Smooth muscle cell (in vitro differentiated cells): ENCODE measurements around the gene COL3A1. TPM values are rescaled to one million over a fixed set of nuclear protein-coding genes. Genes with fewer than 3 reads are reported as not detected.

Experiments
- DNase-seq: peaks from one replicate; lab custom pipeline; 2025; ENCODE audit not compliant: unreplicated experiment; lab: John Stamatoyannopoulos, UW
- H2AFZ ChIP-seq: fragments of 200-600 bp; sonication (generic); 2 replicates; pipeline ENCODE4 v1.6.0; 2016; ENCODE audit warnings: antibody characterized with exemption, low read depth, mild to moderate bottlenecking
- H3F3A ChIP-seq: fragments of 200-600 bp; sonication (generic); 2 replicates; pipeline ENCODE4 v1.6.0; 2017; ENCODE audit warnings: antibody characterized with exemption, low read depth
- H3K27ac ChIP-seq: fragments of 200-600 bp; sonication (generic); 2 replicates; pipeline ENCODE4 v1.5.1; 2016; ENCODE audit warnings: low read depth, mild to moderate bottlenecking
- H3K27me3 ChIP-seq: fragments of 200-600 bp; sonication (generic); 2 replicates; pipeline ENCODE4 v1.6.1; 2016; ENCODE audit warnings: low read depth, mild to moderate bottlenecking
- H3K36me3 ChIP-seq: fragments of 200-600 bp; sonication (generic); 2 replicates; pipeline ENCODE4 v1.5.1; 2016; ENCODE audit warnings: low read depth
- H3K4me1 ChIP-seq: fragments of 200-600 bp; sonication (generic); 2 replicates; pipeline ENCODE4 v1.5.1; 2016; ENCODE audit warnings: low read depth
- H3K4me2 ChIP-seq: fragments of 200-600 bp; sonication (generic); 2 replicates; pipeline ENCODE4 v1.6.0; 2016; ENCODE audit warnings: mild to moderate bottlenecking
- H3K4me3 ChIP-seq: fragments of 200-600 bp; sonication (generic); 2 replicates; pipeline ENCODE4 v1.5.1; 2016; ENCODE audit warnings: mild to moderate bottlenecking
- H3K79me2 ChIP-seq: fragments of 200-600 bp; sonication (generic); 2 replicates; pipeline ENCODE4 v1.6.0; 2016; ENCODE audit warnings: low read depth, mild to moderate bottlenecking
- H3K9ac ChIP-seq: fragments of 200-600 bp; sonication (generic); 2 replicates; pipeline ENCODE4 v1.6.0; 2016; ENCODE audit warnings: low read depth
- H3K9me3 ChIP-seq: fragments of 200-600 bp; sonication (generic); replicated peaks from 2 replicates; pipeline ENCODE4 v1.5.1; 2016; ENCODE audit warnings: low read depth
- H4K20me1 ChIP-seq: fragments of 200-600 bp; sonication (generic); 2 replicates; pipeline ENCODE4 v1.6.0; 2016; ENCODE audit warnings: low read depth
- CTCF ChIP-seq: fragments of 200-600 bp; sonication (generic); IDR thresholded peaks from 2 replicates; pipeline ENCODE4 v1.5.1; 2017; ENCODE audit warnings: borderline replicate concordance, mild to moderate bottlenecking, antibody characterized with exemption; ENCODE audit not compliant: insufficient read depth, poor library complexity, severe bottlenecking
- WGBS: methylation state at CpG from one replicate; pipeline ENCODE4 v1.1.7; 2016; ENCODE audit warnings: low lambda C conversion rate; 5-methylcytosine and 5-hydroxymethylcytosine counted together
- polyA plus RNA-seq: library from polyadenylated mRNA; unstranded; fragments of >200 nt; fragmentation: Nextera tagmentation; extraction: Ambion mirVana; gene quantifications from 2 replicates; pipeline ENCODE4 v1.2.1, GENCODE V29; 2016
- total RNA-seq: library from RNA; depleted of rRNA; stranded (reverse); fragments of >200 nt; gene quantifications from 2 replicates; pipeline ENCODE4 v1.2.3, GENCODE V29; 2014

COL3A1 gene
- total and polyA plus RNA-seq, 2 experiments from 2014 or later: 10,359 to 11,807 TPM

GRCh38 chr2:188975497-188976102, 1.4 kb downstream of the COL3A1 start:
- H3K4me2 ChIP-seq: peak overlapping the region; percentile 92
- TF ChIP-seq CTCF: no peak
- peaks cover 11% of the 10 kb centered on the region for H3K4me1 ChIP-seq
- peak overlapping the region; percentile 98 for H3K27ac ChIP-seq
- H3K27me3 ChIP-seq: no peaks in the 10 kb centered on the region
- peaks cover 34% of the 10 kb centered on the region for H4K20me1 ChIP-seq
- H3K9ac ChIP-seq: peak overlapping the region; percentile 93
- H3K79me2 ChIP-seq: peaks cover 98% of the 10 kb centered on the region
- no peaks in the 10 kb centered on the region for H3K9me3 ChIP-seq
- H2AFZ ChIP-seq: no peak overlapping the region
- peaks cover 74% of the 10 kb centered on the region for H3F3A ChIP-seq
- 0% methylated on average over 1 of the region's 1 CpG for WGBS
- no peak for DNase-seq
- H3K36me3 ChIP-seq: no peaks in the 10 kb centered on the region
- peak overlapping the region; percentile 91 for H3K4me3 ChIP-seq

GRCh38 chr2:188976545-188977268, 2.5 kb downstream of the COL3A1 start:
- peak overlapping the region; percentile 91 for H3K4me3 ChIP-seq
- H2AFZ ChIP-seq: no peak overlapping the region
- peak overlapping the region; percentile 93 for H3K9ac ChIP-seq
- H3K36me3 ChIP-seq: no peaks in the 10 kb centered on the region
- peaks cover 67% of the 10 kb centered on the region for H3F3A ChIP-seq
- H3K79me2 ChIP-seq: peaks cover 98% of the 10 kb centered on the region
- peaks cover 36% of the 10 kb centered on the region for H4K20me1 ChIP-seq
- peak; percentile 60 for TF ChIP-seq CTCF
- DNase-seq: no peak
- peaks cover 12% of the 10 kb centered on the region for H3K4me1 ChIP-seq
- H3K9me3 ChIP-seq: no peaks in the 10 kb centered on the region
- H3K4me2 ChIP-seq: peak overlapping the region; percentile 92
- H3K27ac ChIP-seq: peak overlapping the region; percentile 98
- WGBS: 15% methylated on average over 8 of the region's 8 CpGs
- H3K27me3 ChIP-seq: no peaks in the 10 kb centered on the region

- Histone ChIP-seq H3K27ac (peak overlapping the region; percentile 98), H3K4me2 (peak overlapping the region; percentile 92)
- TF ChIP-seq CTCF: no peak
Observed at GRCh38 chr2:188977317-188977716, 3.1 kb downstream of the COL3A1 start.

More at GRCh38 chr2:188977317-188977716, 3.1 kb downstream of the COL3A1 start:
- Histone ChIP-seq H4K20me1 (peaks cover 42% of the 10 kb centered on the region), H3K36me3 (no peaks in the 10 kb centered on the region), H3F3A (peaks cover 68% of the 10 kb centered on the region), H2AFZ (no peak overlapping the region), H3K9me3 (no peaks in the 10 kb centered on the region), H3K27me3 (no peaks in the 10 kb centered on the region), H3K9ac (peak overlapping the region; percentile 93), H3K79me2 (peaks cover 98% of the 10 kb centered on the region), H3K4me1 (peaks cover 18% of the 10 kb centered on the region), H3K4me3 (peak overlapping the region; percentile 91)
- 9% methylated on average over 2 of the region's 2 CpGs for WGBS
- DNase-seq: no peak
